ENCODE results near the gene SAMD7.

SAMD7 gene

GRCh38 chr3:169923831-169924230, 12.5 kb downstream of the SAMD7 start:
- no peaks in the 10 kb centered on the region for H3K4me1 Mint-ChIP-seq
- H3K27me3 Mint-ChIP-seq = peaks cover 28% of the 10 kb centered on the region
- ATAC-seq (replicated peaks; ENCODE audit: extremely low read depth, poor library complexity, severe bottlenecking) (no peak), DNase-seq (ENCODE audit: low spot score in 2 of 2) (no peak)
- H3K27ac Mint-ChIP-seq (ENCODE audit: low read depth) = no peak overlapping the region
- H3K9me3 Mint-ChIP-seq = no peaks in the 10 kb centered on the region
- H3K4me3 Mint-ChIP-seq = no peak overlapping the region
- peaks cover 1% of the 10 kb centered on the region for H3K36me3 Mint-ChIP-seq (ENCODE audit: insufficient read depth)

- peaks cover 34% of the 10 kb centered on the region for H3K27me3 Mint-ChIP-seq
- DNase-seq (ENCODE audit: low spot score in 2 of 2) = no peak
- no peak overlapping the region for H3K4me3 Mint-ChIP-seq
- H3K4me1 Mint-ChIP-seq = no peaks in the 10 kb centered on the region
- no peaks in the 10 kb centered on the region for H3K9me3 Mint-ChIP-seq
- no peaks in the 10 kb centered on the region for H3K36me3 Mint-ChIP-seq (ENCODE audit: insufficient read depth)
- no peak for ATAC-seq (replicated peaks; ENCODE audit: extremely low read depth, poor library complexity, severe bottlenecking)
- no peak overlapping the region for H3K27ac Mint-ChIP-seq (ENCODE audit: low read depth)
Measured at GRCh38 chr3:169929830-169930519, 18.6 kb downstream of the SAMD7 start.

- Mint-ChIP-seq H3K4me1 (no peaks in the 10 kb centered on the region), H3K27me3 (peaks cover 40% of the 10 kb centered on the region), H3K4me3 (no peak overlapping the region), H3K36me3 (ENCODE audit: insufficient read depth) (no peaks in the 10 kb centered on the region), H3K27ac (ENCODE audit: low read depth) (no peak overlapping the region), H3K9me3 (no peaks in the 10 kb centered on the region)
- DNase-seq (ENCODE audit: low spot score in 2 of 2) (no peak), ATAC-seq (replicated peaks; ENCODE audit: extremely low read depth, poor library complexity, severe bottlenecking) (no peak)
Measured at GRCh38 chr3:169930843-169931242, 19.5 kb downstream of the SAMD7 start.

- no peak overlapping the region for H3K4me3 Mint-ChIP-seq
- H3K27me3 Mint-ChIP-seq = peaks cover 34% of the 10 kb centered on the region
- H3K36me3 Mint-ChIP-seq (ENCODE audit: insufficient read depth) = no peaks in the 10 kb centered on the region
- no peaks in the 10 kb centered on the region for H3K9me3 Mint-ChIP-seq
- no peak overlapping the region for H3K27ac Mint-ChIP-seq (ENCODE audit: low read depth)
- ATAC-seq (replicated peaks; ENCODE audit: extremely low read depth, poor library complexity, severe bottlenecking) (peak; percentile 40), DNase-seq (ENCODE audit: low spot score in 2 of 2) (no peak)
- H3K4me1 Mint-ChIP-seq = no peaks in the 10 kb centered on the region
Measured at GRCh38 chr3:169931747-169932520, 20.6 kb downstream of the SAMD7 start.

GRCh38 chr3:169939320-169939719, 27.9 kb downstream of the SAMD7 start:
- Mint-ChIP-seq H3K4me1 (no peaks in the 10 kb centered on the region), H3K4me3 (no peak overlapping the region), H3K27me3 (peaks cover 61% of the 10 kb centered on the region), H3K36me3 (ENCODE audit: insufficient read depth) (peaks cover 2% of the 10 kb centered on the region), H3K9me3 (no peaks in the 10 kb centered on the region), H3K27ac (ENCODE audit: low read depth) (no peak overlapping the region)
- no peak for DNase-seq (ENCODE audit: low spot score in 2 of 2)
- ATAC-seq (replicated peaks; ENCODE audit: extremely low read depth, poor library complexity, severe bottlenecking) = no peak

GRCh38 chr3:169939751-169940150, 28.4 kb downstream of the SAMD7 start:
- ATAC-seq (replicated peaks; ENCODE audit: extremely low read depth, poor library complexity, severe bottlenecking) (no peak), DNase-seq (ENCODE audit: low spot score in 2 of 2) (no peak)
- H3K4me1 Mint-ChIP-seq = no peaks in the 10 kb centered on the region
- H3K36me3 Mint-ChIP-seq (ENCODE audit: insufficient read depth) = peaks cover 2% of the 10 kb centered on the region
- peaks cover 57% of the 10 kb centered on the region for H3K27me3 Mint-ChIP-seq
- H3K27ac Mint-ChIP-seq (ENCODE audit: low read depth) = no peak overlapping the region
- H3K9me3 Mint-ChIP-seq = no peaks in the 10 kb centered on the region
- no peak overlapping the region for H3K4me3 Mint-ChIP-seq

GRCh38 chr3:169940470-169941181, 29.3 kb downstream of the SAMD7 start:
- ATAC-seq (replicated peaks; ENCODE audit: extremely low read depth, poor library complexity, severe bottlenecking) (no peak), DNase-seq (ENCODE audit: low spot score in 2 of 2) (no peak)
- H3K27me3 Mint-ChIP-seq = peaks cover 48% of the 10 kb centered on the region
- peaks cover 2% of the 10 kb centered on the region for H3K36me3 Mint-ChIP-seq (ENCODE audit: insufficient read depth)
- H3K4me3 Mint-ChIP-seq = no peak overlapping the region
- H3K27ac Mint-ChIP-seq (ENCODE audit: low read depth) = no peak overlapping the region
- no peaks in the 10 kb centered on the region for H3K9me3 Mint-ChIP-seq
- H3K4me1 Mint-ChIP-seq = no peaks in the 10 kb centered on the region

- Mint-ChIP-seq H3K36me3 (ENCODE audit: insufficient read depth) (no peaks in the 10 kb centered on the region), H3K4me1 (no peaks in the 10 kb centered on the region), H3K27ac (ENCODE audit: low read depth) (no peak overlapping the region), H3K4me3 (no peak overlapping the region), H3K9me3 (no peaks in the 10 kb centered on the region), H3K27me3 (peaks cover 12% of the 10 kb centered on the region)
- ATAC-seq (replicated peaks; ENCODE audit: extremely low read depth, poor library complexity, severe bottlenecking) (peak; percentile 49), DNase-seq (ENCODE audit: low spot score in 2 of 2) (no peak)
Measured at GRCh38 chr3:169945313-169945712, 33.9 kb downstream of the SAMD7 start.

- ATAC-seq (replicated peaks; ENCODE audit: extremely low read depth, poor library complexity, severe bottlenecking) = no peak
- no peak overlapping the region for H3K4me3 Mint-ChIP-seq
Measured at GRCh38 chr3:169946336-169946735, 35.0 kb downstream of the SAMD7 start.

GRCh38 chr3:169948559-169949448, 37.4 kb downstream of the SAMD7 start:
- no peaks in the 10 kb centered on the region for H3K36me3 Mint-ChIP-seq (ENCODE audit: insufficient read depth)
- no peaks in the 10 kb centered on the region for H3K4me1 Mint-ChIP-seq
- no peak overlapping the region for H3K27ac Mint-ChIP-seq (ENCODE audit: low read depth)
- DNase-seq (ENCODE audit: low spot score in 2 of 2) = no peak
- H3K27me3 Mint-ChIP-seq = peaks cover 20% of the 10 kb centered on the region
- no peaks in the 10 kb centered on the region for H3K9me3 Mint-ChIP-seq
- ATAC-seq (replicated peaks; ENCODE audit: extremely low read depth, poor library complexity, severe bottlenecking) = no peak
- no peak overlapping the region for H3K4me3 Mint-ChIP-seq

More at GRCh38 chr3:169946336-169946735, 35.0 kb downstream of the SAMD7 start:
- H3K36me3 Mint-ChIP-seq (ENCODE audit: insufficient read depth) = no peaks in the 10 kb centered on the region
- H3K27me3 Mint-ChIP-seq = peaks cover 2% of the 10 kb centered on the region
- H3K4me1 Mint-ChIP-seq = no peaks in the 10 kb centered on the region
- no peak for DNase-seq (ENCODE audit: low spot score in 2 of 2)
- H3K9me3 Mint-ChIP-seq = no peaks in the 10 kb centered on the region
- no peak overlapping the region for H3K27ac Mint-ChIP-seq (ENCODE audit: low read depth)

- no peaks in the 10 kb centered on the region for H3K36me3 Mint-ChIP-seq (ENCODE audit: insufficient read depth)
- DNase-seq (ENCODE audit: low spot score in 2 of 2) = no peak
- H3K9me3 Mint-ChIP-seq = no peaks in the 10 kb centered on the region
- no peak overlapping the region for H3K27ac Mint-ChIP-seq (ENCODE audit: low read depth)
- no peaks in the 10 kb centered on the region for H3K4me1 Mint-ChIP-seq
- peaks cover 49% of the 10 kb centered on the region for H3K27me3 Mint-ChIP-seq
- no peak overlapping the region for H3K4me3 Mint-ChIP-seq
- no peak for ATAC-seq (replicated peaks; ENCODE audit: extremely low read depth, poor library complexity, severe bottlenecking)
Measured at GRCh38 chr3:169952045-169952444, 40.7 kb downstream of the SAMD7 start.

Data from central memory CD8-positive, alpha-beta T cell (primary cell).